Uterus (tissue), 4 donors: ENCODE measurements around the gene FNBP1L. TPM values are rescaled to one million over a fixed set of nuclear protein-coding genes. Genes with fewer than 3 reads are reported as not detected.

Source experiments
- DNase-seq, 2 donors: peaks; one replicate each; pipeline ENCODE4 v3.0.0-alpha.2; 2019 to 2020
- H3K27ac ChIP-seq, 2 donors: fragments of 200-600 bp; sonication (generic); 1 replicate in 1 of 2; 2 replicates in 1 of 2; pipeline ENCODE4 v1.5.1; 2016 to 2018
- H3K27me3 ChIP-seq, 2 donors: fragments of 200-600 bp; sonication (generic); one replicate each; pipeline ENCODE4 v1.5.1; 2018 to 2019; ENCODE audit warnings: control low read depth in 1 of 2
- H3K36me3 ChIP-seq, 2 donors: fragments of 200-600 bp; sonication (generic); one replicate each; pipeline ENCODE4 v1.5.1; 2019; ENCODE audit warnings: control low read depth in 1 of 2
- H3K4me1 ChIP-seq, 2 donors: fragments of 200-600 bp; sonication (generic); one replicate each; pipeline ENCODE4 v1.5.1; 2018 to 2019; ENCODE audit warnings: control low read depth in 1 of 2
- H3K4me3 ChIP-seq, 2 donors: fragments of 200-600 bp; sonication (generic); 1 replicate in 1 of 2; 2 replicates in 1 of 2; pipeline ENCODE4 v1.5.1; 2018 to 2019; ENCODE audit warnings: mild to moderate bottlenecking in 1 of 2
- H3K9me3 ChIP-seq, 2 donors: fragments of 200-600 bp; sonication (generic); one replicate each; pipeline ENCODE4 v1.5.1; 2019; ENCODE audit warnings: control low read depth in 1 of 2
- CTCF ChIP-seq, 4 experiments: fragments of 200-600 bp in 2 of 4; fragments of 450-650 bp in 2 of 4; sonication (generic) in 2 of 4; IDR thresholded peaks; one replicate each; pipeline ENCODE4 v1.5.1; 2016 to 2019; ENCODE audit warnings: antibody characterized with exemption in 4 of 4, mild to moderate bottlenecking in 2 of 4, moderate library complexity in 1 of 4
- POLR2A ChIP-seq, 2 donors: fragments of 450-650 bp; IDR thresholded peaks; one replicate each; pipeline ENCODE4 v1.6.1; 2016; ENCODE audit warnings: antibody characterized with exemption in 2 of 2, mild to moderate bottlenecking in 1 of 2, moderate library complexity in 1 of 2
- intact Hi-C: fragments of 100-400 bp; cut with DNase I; formaldehyde crosslinking; loops from one replicate; pipeline ENCODE4 v1.15.1; 2023; ENCODE audit warnings: low total_unique reads
- total RNA-seq, 4 donors: library from RNA; depleted of rRNA in 3 of 4; stranded (reverse); fragments of >200 nt in 3 of 4; gene quantifications; one replicate each; pipeline versions ENCODE4 v1.1.0 to v1.2.4, GENCODE V29; 2014 to 2023
- donor health status: DM: yes; HTN: yes; CAD: no.

The FNBP1L gene
- total RNA-seq, 4 donors from 2014 or later = 14.9 to 88.1 (median 23.0) TPM

- no peaks in the 10 kb centered on the region for H3K9me3 ChIP-seq
- peak in 1 of 2 donors; percentile 40 for DNase-seq
- H3K27ac ChIP-seq = peak overlapping the region; percentile 58 to 65
- no peaks in the 10 kb centered on the region for H3K4me1 ChIP-seq
- intact Hi-C loops = no loop called here
- TF ChIP-seq POLR2A (IDR thresholded peaks at IDR 0.05) = no peak
- no peak for TF ChIP-seq CTCF (IDR thresholded peaks at IDR 0.05)
- H3K36me3 ChIP-seq = no peaks in the 10 kb centered on the region
- H3K4me3 ChIP-seq = no peak overlapping the region
- H3K27me3 ChIP-seq = no peaks in the 10 kb centered on the region
Observed at GRCh38 chr1:93566227-93566626, 118.3 kb downstream of the FNBP1L start.

- Histone ChIP-seq H3K4me3 (no peak overlapping the region), H3K36me3 (no peaks in the 10 kb centered on the region), H3K9me3 (no peaks in the 10 kb centered on the region), H3K27me3 (no peaks in the 10 kb centered on the region), H3K27ac (peak overlapping the region; percentile 58 to 65), H3K4me1 (no peaks in the 10 kb centered on the region)
- intact Hi-C loops = no loop called here
- TF ChIP-seq CTCF (IDR thresholded peaks at IDR 0.05) = no peak
- TF ChIP-seq POLR2A (IDR thresholded peaks at IDR 0.05) = no peak
- DNase-seq = peak; percentile 39 to 70
Observed at GRCh38 chr1:93567255-93567918, 119.5 kb downstream of the FNBP1L start.

- intact Hi-C loops = no loop called here
- no peaks in the 10 kb centered on the region for H3K27me3 ChIP-seq
- no peaks in the 10 kb centered on the region for H3K9me3 ChIP-seq
- DNase-seq = no peak
- no peak for TF ChIP-seq CTCF (IDR thresholded peaks at IDR 0.05)
- no peak for TF ChIP-seq POLR2A (IDR thresholded peaks at IDR 0.05)
- H3K4me3 ChIP-seq = no peak overlapping the region
- H3K27ac ChIP-seq = no peak overlapping the region
- no peaks in the 10 kb centered on the region for H3K36me3 ChIP-seq
- no peaks in the 10 kb centered on the region for H3K4me1 ChIP-seq
Observed at GRCh38 chr1:93569489-93569888, 121.6 kb downstream of the FNBP1L start.

GRCh38 chr1:93571623-93572310, 123.8 kb downstream of the FNBP1L start:
- no peak for DNase-seq
- Histone ChIP-seq H3K27ac (no peak overlapping the region), H3K36me3 (no peaks in the 10 kb centered on the region), H3K27me3 (no peaks in the 10 kb centered on the region), H3K4me1 (no peaks in the 10 kb centered on the region), H3K9me3 (no peaks in the 10 kb centered on the region), H3K4me3 (no peak overlapping the region)
- intact Hi-C loops = no loop called here
- TF ChIP-seq CTCF (IDR thresholded peaks at IDR 0.05) = no peak
- no peak for TF ChIP-seq POLR2A (IDR thresholded peaks at IDR 0.05)

- H3K36me3 ChIP-seq = no peaks in the 10 kb centered on the region
- H3K27me3 ChIP-seq = no peaks in the 10 kb centered on the region
- intact Hi-C loops = no loop called here
- H3K4me1 ChIP-seq = no peaks in the 10 kb centered on the region
- no peak overlapping the region for H3K4me3 ChIP-seq
- no peak for DNase-seq
- TF ChIP-seq POLR2A (IDR thresholded peaks at IDR 0.05) = no peak
- no peak for TF ChIP-seq CTCF (IDR thresholded peaks at IDR 0.05)
- H3K27ac ChIP-seq = no peak overlapping the region
- no peaks in the 10 kb centered on the region for H3K9me3 ChIP-seq
Observed at GRCh38 chr1:93573940-93574469, 126.1 kb downstream of the FNBP1L start.
